Fibroblast of the aortic adventitia (primary cell): ENCODE data around the gene ZNF335. TPM values are rescaled to one million over a fixed set of nuclear protein-coding genes. Genes with fewer than 3 reads are reported as not detected.
"Not testable (repeated sequence)": the region's sequence is repeated elsewhere in the genome, so short reads cannot be mapped to it uniquely, and the experiment has no call there.

ENCODE experiments used
- DNase-seq: peaks from one replicate; pipeline ENCODE4 v3.0.0-alpha.2; 2010; ENCODE audit warnings: low read depth
- H3K4me3 ChIP-seq: 2 replicates; pipeline ENCODE4 v1.5.1; 2011; ENCODE audit warnings: low read depth, mild to moderate bottlenecking, control low read depth, low read length, moderate library complexity
- CTCF ChIP-seq: IDR thresholded peaks from 2 replicates; pipeline ENCODE4 v1.5.1; 2011; ENCODE audit warnings: mild to moderate bottlenecking, low read length, control low read depth, inconsistent platforms; ENCODE audit not compliant: insufficient read depth
- total RNA-seq: library from RNA; depleted of rRNA; stranded (reverse); fragments of >200 nt; gene quantifications from 2 replicates; pipeline ENCODE4 v1.2.3, GENCODE V29; 2012; ENCODE audit warnings: low replicate concordance

The ZNF335 gene
- total RNA-seq, 1 donor, result 18.2 TPM

- no peak for TF ChIP-seq CTCF
- no peak for DNase-seq
- H3K4me3 ChIP-seq, result no peak overlapping the region
Observed at GRCh38 chr20:45998337-45998736, 26.3 kb upstream of the ZNF335 start.

GRCh38 chr20:45997187-45997586, 25.2 kb upstream of the ZNF335 start:
- DNase-seq, result no peak
- H3K4me3 ChIP-seq, result no peak overlapping the region
- TF ChIP-seq CTCF, result no peak

- not testable (repeated sequence) for H3K4me3 ChIP-seq, DNase-seq
Observed at GRCh38 chr20:45995495-45996097, 23.6 kb upstream of the ZNF335 start.

- no peak for TF ChIP-seq CTCF
- H3K4me3 ChIP-seq, result no peak overlapping the region
- no peak for DNase-seq
Observed at GRCh38 chr20:45994761-45995493, 22.9 kb upstream of the ZNF335 start.

- TF ChIP-seq CTCF, result no peak
- no peak for DNase-seq
- no peak overlapping the region for H3K4me3 ChIP-seq
Observed at GRCh38 chr20:45993197-45993951, 21.4 kb upstream of the ZNF335 start.

- TF ChIP-seq CTCF, result no peak
- H3K4me3 ChIP-seq, result no peak overlapping the region
- no peak for DNase-seq
Observed at GRCh38 chr20:45991616-45992015, 19.6 kb upstream of the ZNF335 start.

- not testable (repeated sequence) for DNase-seq, H3K4me3 ChIP-seq
Observed at GRCh38 chr20:45988830-45989229, 16.8 kb upstream of the ZNF335 start.
